ENCODE results near the gene STK24.

STK24 gene

DNA sequence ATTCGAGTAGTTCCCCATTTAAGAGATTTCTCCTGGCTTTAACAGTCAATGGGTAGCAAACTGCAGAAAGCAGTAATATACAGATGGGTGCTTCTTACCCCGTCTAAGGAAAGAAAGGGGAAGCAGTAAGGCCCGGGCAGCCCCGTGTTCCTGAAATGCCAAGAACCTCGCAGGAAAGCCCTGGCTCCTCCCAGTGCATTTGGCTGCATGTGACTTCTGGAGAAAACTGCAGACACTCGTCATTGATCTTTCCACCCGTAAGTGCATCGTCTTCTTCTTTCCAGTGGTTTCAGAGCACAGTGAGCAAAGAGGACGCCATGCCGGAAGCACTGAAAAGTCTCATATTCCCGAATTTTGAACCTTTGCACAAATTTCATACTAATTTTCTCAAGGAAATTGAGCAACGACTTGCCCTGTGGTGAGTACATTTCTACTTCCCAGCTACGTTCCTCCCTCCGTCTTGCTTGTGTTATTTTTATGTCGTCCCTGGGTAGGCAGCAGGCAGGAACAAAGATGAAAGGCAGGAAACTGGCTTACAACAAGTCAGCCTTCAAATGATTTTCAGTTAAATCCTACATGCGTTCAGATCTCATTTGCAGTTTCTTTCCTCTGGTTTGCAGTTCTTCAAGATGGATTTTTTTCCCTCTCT, 165.2 kb downstream of the STK24 start:
- Histone ChIP-seq H3F3A (ENCODE audit: control insufficient read depth, insufficient read depth) (no peaks in the 10 kb centered on the region), H3K4me2 (ENCODE audit: low read length) (no peak overlapping the region), H3K27me3 (ENCODE audit: control insufficient read depth, low read length) (peaks cover 5% of the 10 kb centered on the region), H3K9me3 (ENCODE audit: control insufficient read depth, insufficient read depth, low read length) (no peaks in the 10 kb centered on the region), H3K27ac (ENCODE audit: low read depth, low read length) (no peak overlapping the region), H3K4me3 (ENCODE audit: low read length) (no peak overlapping the region), H3K9me2 (replicated peaks; ENCODE audit: control insufficient read depth, low read length) (no peaks in the 10 kb centered on the region), H3K79me2 (ENCODE audit: control insufficient read depth, low read length) (no peaks in the 10 kb centered on the region), H3K4me1 (ENCODE audit: control insufficient read depth, low read length) (no peaks in the 10 kb centered on the region), H4K20me1 (ENCODE audit: control insufficient read depth, insufficient read depth, low read depth, low read length) (no peaks in the 10 kb centered on the region), H3K36me3 (ENCODE audit: control insufficient read depth, low read length) (no peaks in the 10 kb centered on the region)
- TF ChIP-seq EZH2phosphoT487 (IDR thresholded peaks at IDR 0.05; ENCODE audit: borderline replicate concordance, low read length): no peak
- TF ChIP-seq, protein P1, sequence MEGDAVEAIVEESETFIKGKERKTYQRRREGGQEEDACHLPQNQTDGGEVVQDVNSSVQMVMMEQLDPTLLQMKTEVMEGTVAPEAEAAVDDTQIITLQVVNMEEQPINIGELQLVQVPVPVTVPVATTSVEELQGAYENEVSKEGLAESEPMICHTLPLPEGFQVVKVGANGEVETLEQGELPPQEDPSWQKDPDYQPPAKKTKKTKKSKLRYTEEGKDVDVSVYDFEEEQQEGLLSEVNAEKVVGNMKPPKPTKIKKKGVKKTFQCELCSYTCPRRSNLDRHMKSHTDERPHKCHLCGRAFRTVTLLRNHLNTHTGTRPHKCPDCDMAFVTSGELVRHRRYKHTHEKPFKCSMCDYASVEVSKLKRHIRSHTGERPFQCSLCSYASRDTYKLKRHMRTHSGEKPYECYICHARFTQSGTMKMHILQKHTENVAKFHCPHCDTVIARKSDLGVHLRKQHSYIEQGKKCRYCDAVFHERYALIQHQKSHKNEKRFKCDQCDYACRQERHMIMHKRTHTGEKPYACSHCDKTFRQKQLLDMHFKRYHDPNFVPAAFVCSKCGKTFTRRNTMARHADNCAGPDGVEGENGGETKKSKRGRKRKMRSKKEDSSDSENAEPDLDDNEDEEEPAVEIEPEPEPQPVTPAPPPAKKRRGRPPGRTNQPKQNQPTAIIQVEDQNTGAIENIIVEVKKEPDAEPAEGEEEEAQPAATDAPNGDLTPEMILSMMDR (IDR thresholded peaks at IDR 0.05; ENCODE audit: low read depth, low read length, poor library complexity, severe bottlenecking): no peak

- H3F3A ChIP-seq (ENCODE audit: control insufficient read depth, insufficient read depth): no peaks in the 10 kb centered on the region
- H3K27ac ChIP-seq (ENCODE audit: low read depth, low read length): no peak overlapping the region
- H3K9me2 ChIP-seq (replicated peaks; ENCODE audit: control insufficient read depth, low read length): no peaks in the 10 kb centered on the region
- no peak overlapping the region for H3K4me3 ChIP-seq (ENCODE audit: low read length)
- no peaks in the 10 kb centered on the region for H4K20me1 ChIP-seq (ENCODE audit: control insufficient read depth, insufficient read depth, low read depth, low read length)
- H3K27me3 ChIP-seq (ENCODE audit: control insufficient read depth, low read length): peaks cover 5% of the 10 kb centered on the region
- no peak overlapping the region for H3K4me2 ChIP-seq (ENCODE audit: low read length)
- H3K4me1 ChIP-seq (ENCODE audit: control insufficient read depth, low read length): no peaks in the 10 kb centered on the region
- no peaks in the 10 kb centered on the region for H3K36me3 ChIP-seq (ENCODE audit: control insufficient read depth, low read length)
- H3K9me3 ChIP-seq (ENCODE audit: control insufficient read depth, insufficient read depth, low read length): no peaks in the 10 kb centered on the region
- TF ChIP-seq EZH2phosphoT487 (IDR thresholded peaks at IDR 0.05; ENCODE audit: borderline replicate concordance, low read length): no peak
- TF ChIP-seq, protein P1 (IDR thresholded peaks at IDR 0.05; ENCODE audit: low read depth, low read length, poor library complexity, severe bottlenecking): no peak
- no peaks in the 10 kb centered on the region for H3K79me2 ChIP-seq (ENCODE audit: control insufficient read depth, low read length)
These were observed 165.9 kb downstream of the STK24 start for GRCh38 chr13:98411013-98411412.

DNA sequence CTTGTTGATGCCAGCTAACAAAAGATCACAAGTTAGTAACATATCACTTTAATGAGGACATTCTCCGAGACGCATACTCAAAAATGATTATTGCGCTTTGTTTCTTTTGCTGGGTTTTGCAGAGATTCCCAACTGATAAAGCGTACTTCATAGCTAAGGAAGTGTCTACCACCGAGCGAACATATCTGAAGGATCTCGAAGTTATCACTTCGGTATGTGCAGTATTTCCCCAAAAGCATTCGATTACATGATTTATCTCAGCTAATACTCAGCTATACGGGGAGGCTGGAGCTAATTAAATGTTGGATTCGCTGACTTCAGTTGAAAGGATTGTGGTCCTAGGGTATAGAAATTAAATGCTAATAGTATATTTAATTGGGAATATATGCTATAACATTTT, 166.3 kb downstream of the STK24 start:
- Histone ChIP-seq H3F3A (ENCODE audit: control insufficient read depth, insufficient read depth) (no peaks in the 10 kb centered on the region), H3K4me1 (ENCODE audit: control insufficient read depth, low read length) (no peaks in the 10 kb centered on the region), H4K20me1 (ENCODE audit: control insufficient read depth, insufficient read depth, low read depth, low read length) (no peaks in the 10 kb centered on the region), H3K36me3 (ENCODE audit: control insufficient read depth, low read length) (no peaks in the 10 kb centered on the region), H3K9me3 (ENCODE audit: control insufficient read depth, insufficient read depth, low read length) (no peaks in the 10 kb centered on the region), H3K27ac (ENCODE audit: low read depth, low read length) (no peak overlapping the region), H3K27me3 (ENCODE audit: control insufficient read depth, low read length) (peaks cover 5% of the 10 kb centered on the region), H3K79me2 (ENCODE audit: control insufficient read depth, low read length) (no peaks in the 10 kb centered on the region), H3K4me2 (ENCODE audit: low read length) (no peak overlapping the region), H3K9me2 (replicated peaks; ENCODE audit: control insufficient read depth, low read length) (no peaks in the 10 kb centered on the region), H3K4me3 (ENCODE audit: low read length) (no peak overlapping the region)
- TF ChIP-seq EZH2phosphoT487 (IDR thresholded peaks at IDR 0.05; ENCODE audit: borderline replicate concordance, low read length): no peak
- TF ChIP-seq, protein P1 (IDR thresholded peaks at IDR 0.05; ENCODE audit: low read depth, low read length, poor library complexity, severe bottlenecking): no peak
